Measurements from ENCODE around the gene RANGRF.

The RANGRF gene

GRCh38 chr17:8327303-8327649, 38.8 kb downstream of the RANGRF start:
- no peak for DNase-seq (ENCODE audit: low spot score)
- no peak overlapping the region for H3K27ac ChIP-seq
- ChIA-PET POLR2A (ENCODE audit: low non-redundant PET) (no interaction called here), CTCF (no interaction called here)
- TF ChIP-seq CTCF (conservative IDR thresholded peaks at IDR 0.05; ENCODE audit: low read depth), result no peak

GRCh38 chr17:8332128-8332527, 43.7 kb downstream of the RANGRF start:
- DNase-seq (ENCODE audit: low spot score), result no peak
- ChIA-PET CTCF (interaction anchor here (0.6 kb wide), 1 partner anchor 293 kb away, joined by 3 read pairs; the partner anchor contains the start of gene ALOX15B), POLR2A (ENCODE audit: low non-redundant PET) (no interaction called here)
- no peak for TF ChIP-seq CTCF (conservative IDR thresholded peaks at IDR 0.05; ENCODE audit: low read depth)
- H3K27ac ChIP-seq, result no peak overlapping the region

- DNase-seq (ENCODE audit: low spot score), result no peak
- H3K27ac ChIP-seq, result no peak overlapping the region
- CTCF ChIA-PET, result interaction anchor here (0.6 kb wide), 2 partner anchors 49 to 294 kb away, joined by 3 read pairs; partner anchors contain the start of gene ALOX15B
- no peak for TF ChIP-seq CTCF (conservative IDR thresholded peaks at IDR 0.05; ENCODE audit: low read depth)
- POLR2A ChIA-PET (ENCODE audit: low non-redundant PET), result no interaction called here
Observed at GRCh38 chr17:8332688-8333087, 44.2 kb downstream of the RANGRF start.

GRCh38 chr17:8333281-8333680, 44.8 kb downstream of the RANGRF start:
- TF ChIP-seq CTCF (conservative IDR thresholded peaks at IDR 0.05; ENCODE audit: low read depth), result no peak
- no peak for DNase-seq (ENCODE audit: low spot score)
- no peak overlapping the region for H3K27ac ChIP-seq
- POLR2A ChIA-PET (ENCODE audit: low non-redundant PET), result no interaction called here
- CTCF ChIA-PET, result interaction anchor here (0.6 kb wide), 2 partner anchors 8 to 50 kb away, joined by 3 read pairs; no protein-coding TSS in a partner anchor

GRCh38 chr17:8337802-8338752, 49.6 kb downstream of the RANGRF start:
- POLR2A ChIA-PET (ENCODE audit: low non-redundant PET), result no interaction called here
- CTCF ChIA-PET, result interaction anchor here (0.6 to 1.0 kb wide), 4 partner anchors 37 to 366 kb away, joined by 3 to 4 read pairs (median 4); partner anchors contain the start of gene KRABD2

GRCh38 chr17:8338753-8339140, 50.3 kb downstream of the RANGRF start:
- no peak for DNase-seq (ENCODE audit: low spot score)
- no peak overlapping the region for H3K27ac ChIP-seq
- CTCF ChIA-PET, result interaction anchor here (0.5 to 1.0 kb wide), 3 partner anchors 38 to 259 kb away, joined by 3 to 5 read pairs (median 4); partner anchors contain the start of genes CTC1 and KRABD2
- POLR2A ChIA-PET (ENCODE audit: low non-redundant PET), result no interaction called here
- no peak for TF ChIP-seq CTCF (conservative IDR thresholded peaks at IDR 0.05; ENCODE audit: low read depth)

More at GRCh38 chr17:8337802-8338752, 49.6 kb downstream of the RANGRF start:
- no peak for TF ChIP-seq CTCF (conservative IDR thresholded peaks at IDR 0.05; ENCODE audit: low read depth)
- DNase-seq (ENCODE audit: low spot score), result no peak
- no peak overlapping the region for H3K27ac ChIP-seq
